Measurements from ENCODE around the gene ASXL2.

DNA sequence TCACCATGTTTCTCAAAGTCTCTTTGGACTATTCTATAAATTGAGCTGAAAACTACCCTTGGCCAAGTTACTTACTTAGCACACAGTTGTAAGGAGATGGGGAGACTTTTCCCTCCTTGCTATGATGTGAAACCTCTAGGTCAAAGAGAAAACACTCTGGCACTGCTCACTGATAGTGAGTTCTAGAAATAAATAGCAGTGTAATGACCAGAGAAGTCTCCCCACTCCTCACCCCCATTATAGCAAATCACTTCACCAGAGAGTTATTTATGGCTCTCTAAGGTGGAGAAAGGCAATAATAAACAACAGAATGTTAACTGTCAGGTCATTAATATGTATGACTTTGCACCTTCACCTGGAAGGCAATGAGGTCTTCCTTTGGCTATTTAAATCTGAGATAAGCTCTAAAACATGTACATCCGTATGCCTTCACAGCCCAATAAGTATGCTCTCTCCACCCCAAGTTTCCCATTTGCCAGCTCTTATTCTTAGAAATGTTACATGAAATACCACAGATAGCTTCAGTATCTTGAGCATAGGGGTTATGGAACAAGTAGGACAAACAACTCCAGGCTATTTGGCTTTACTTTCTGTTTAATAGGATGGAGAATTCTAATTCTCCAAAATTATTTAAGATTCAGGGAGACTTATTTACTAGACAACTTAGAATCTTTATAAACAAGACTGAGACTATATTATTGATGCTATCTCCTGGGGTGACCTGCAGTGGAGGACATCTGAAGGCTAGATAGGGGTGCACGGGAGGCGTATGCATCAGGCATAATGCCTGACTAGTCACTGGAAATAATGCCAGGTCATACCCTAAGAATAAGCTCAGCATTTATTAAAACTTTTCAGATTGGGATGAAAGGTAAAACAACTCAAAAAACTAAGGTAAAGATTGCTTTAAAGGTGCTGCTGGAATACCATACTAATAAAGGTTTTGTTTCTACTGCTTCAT is 139.6 kb downstream of the ASXL2 start:
- TF ChIP-seq, protein P1, sequence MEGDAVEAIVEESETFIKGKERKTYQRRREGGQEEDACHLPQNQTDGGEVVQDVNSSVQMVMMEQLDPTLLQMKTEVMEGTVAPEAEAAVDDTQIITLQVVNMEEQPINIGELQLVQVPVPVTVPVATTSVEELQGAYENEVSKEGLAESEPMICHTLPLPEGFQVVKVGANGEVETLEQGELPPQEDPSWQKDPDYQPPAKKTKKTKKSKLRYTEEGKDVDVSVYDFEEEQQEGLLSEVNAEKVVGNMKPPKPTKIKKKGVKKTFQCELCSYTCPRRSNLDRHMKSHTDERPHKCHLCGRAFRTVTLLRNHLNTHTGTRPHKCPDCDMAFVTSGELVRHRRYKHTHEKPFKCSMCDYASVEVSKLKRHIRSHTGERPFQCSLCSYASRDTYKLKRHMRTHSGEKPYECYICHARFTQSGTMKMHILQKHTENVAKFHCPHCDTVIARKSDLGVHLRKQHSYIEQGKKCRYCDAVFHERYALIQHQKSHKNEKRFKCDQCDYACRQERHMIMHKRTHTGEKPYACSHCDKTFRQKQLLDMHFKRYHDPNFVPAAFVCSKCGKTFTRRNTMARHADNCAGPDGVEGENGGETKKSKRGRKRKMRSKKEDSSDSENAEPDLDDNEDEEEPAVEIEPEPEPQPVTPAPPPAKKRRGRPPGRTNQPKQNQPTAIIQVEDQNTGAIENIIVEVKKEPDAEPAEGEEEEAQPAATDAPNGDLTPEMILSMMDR (IDR thresholded peaks at IDR 0.05), result no peak
- TF ChIP-seq POLR2AphosphoS5 (IDR thresholded peaks at IDR 0.05), result no peak

All from gastroesophageal sphincter (tissue), 3 donors.